Pancreas (tissue), 10 donors: ENCODE results near the gene FBXO10. TPM values are rescaled to one million over a fixed set of nuclear protein-coding genes. Genes with fewer than 3 reads are reported as not detected.

ENCODE experiments used
- ATAC-seq, 4 donors: fragments of 200-7000 bp; cut with Tn5 transposase; one replicate each; pipeline versions ENCODE4 v1.8.0 to v1.9.1; 2020; ENCODE audit warnings: mild to moderate bottlenecking in 4 of 4, moderate library complexity in 4 of 4
- DNase-seq, 6 donors: peaks; one replicate each; pipeline ENCODE4 v3.0.0-alpha.2; 2020
- FAIRE-seq: peaks from 2 replicates; lab custom pipeline; 2012; peaks lifted over from hg19 to GRCh38; lab: Jason Lieb, UNC
- H3K27ac ChIP-seq, 4 donors: fragments of 200-600 bp; sonication (generic); 1 replicate in 3 of 4; 2 replicates in 1 of 4; pipeline versions ENCODE4 v1.5.0 to v1.8.0; 2020
- H3K27me3 ChIP-seq, 4 donors: fragments of 200-600 bp; one replicate each; pipeline ENCODE4 v1.8.0; 2021
- H3K36me3 ChIP-seq, 3 donors: fragments of 200-600 bp; sonication (generic) in 1 of 3; one replicate each; pipeline versions ENCODE4 v1.5.0 to v1.8.0; 2020 to 2021
- H3K4me1 ChIP-seq, 3 donors: fragments of 200-600 bp; one replicate each; pipeline ENCODE4 v1.8.0; 2021
- H3K4me3 ChIP-seq, 4 donors: fragments of 200-600 bp; sonication (generic) in 2 of 4; one replicate each; pipeline versions ENCODE4 v1.5.0 to v1.8.0; 2020 to 2021
- H3K9me3 ChIP-seq, 4 donors: fragments of 200-600 bp; one replicate each; pipeline ENCODE4 v1.8.0; 2021
- WGBS, 2 donors: extraction: QIAGEN DNeasy Blood & Tissue Kit; methylation state at CpG; one replicate each; pipeline ENCODE4 v1.1.7; 2013; 5-methylcytosine and 5-hydroxymethylcytosine counted together
- intact Hi-C, 3 donors: fragments of 100-400 bp; cut with DNase I; formaldehyde crosslinking; loops; one replicate each; pipeline versions ENCODE4 v1.11.1 to v1.14.2; 2022
- polyA plus RNA-seq, 2 donors: library from polyadenylated mRNA; stranded (reverse); fragments of 200-250 nt; gene quantifications; one replicate each; pipeline ENCODE4 v1.2.3, GENCODE V29; 2013
- total RNA-seq, 6 donors: library from RNA; stranded (reverse); fragmentation: NEBNext Ultra II Directional in 4 of 6; extraction: Animal tissue kit (Norgen Biotek cat#: 25700) in 4 of 6; gene quantifications; one replicate each; pipeline versions ENCODE4 v1.2.1 to v1.2.4, GENCODE V29; 2021 to 2023
- TF ChIP-seq, protein P1 (sequence below), 4 donors: fragments of 200-600 bp; sonication (generic) in 3 of 4; IDR thresholded peaks; one replicate each; pipeline versions ENCODE4 v1.5.0 to v1.8.0; 2021; ENCODE audit warnings: antibody characterized with exemption in 4 of 4
- donor health status: healthy with polysubstance abuse.
- donor health status: DM: no; HTN: no; CAD: no; lungs with moderate emphysema.
- donor health status: DM: no; HTN: no; CAD: no.
- donor health status: control.
- donor health status: control.
- donor health status: Bipolar disorder and iron deficiency.
- donor health status: DM: yes; HTN: yes; CAD: no.
- donor health status: DM: no; HTN: no; CAD: no.
- donor health status: DM: no; HTN: no; CAD: no.
- donor health status: DM: yes; HTN: yes; CAD: no.

FBXO10 gene
- total and polyA plus RNA-seq, 8 donors: 3.9 to 7.9 (median 6.1) TPM

GRCh38 chr9:37466037-37466709, 110.0 kb downstream of the FBXO10 start:
- H3K4me1 ChIP-seq: peaks cover 14 to 20% (median 18%) of the 10 kb centered on the region in 3 donors
- TF ChIP-seq, protein P1, sequence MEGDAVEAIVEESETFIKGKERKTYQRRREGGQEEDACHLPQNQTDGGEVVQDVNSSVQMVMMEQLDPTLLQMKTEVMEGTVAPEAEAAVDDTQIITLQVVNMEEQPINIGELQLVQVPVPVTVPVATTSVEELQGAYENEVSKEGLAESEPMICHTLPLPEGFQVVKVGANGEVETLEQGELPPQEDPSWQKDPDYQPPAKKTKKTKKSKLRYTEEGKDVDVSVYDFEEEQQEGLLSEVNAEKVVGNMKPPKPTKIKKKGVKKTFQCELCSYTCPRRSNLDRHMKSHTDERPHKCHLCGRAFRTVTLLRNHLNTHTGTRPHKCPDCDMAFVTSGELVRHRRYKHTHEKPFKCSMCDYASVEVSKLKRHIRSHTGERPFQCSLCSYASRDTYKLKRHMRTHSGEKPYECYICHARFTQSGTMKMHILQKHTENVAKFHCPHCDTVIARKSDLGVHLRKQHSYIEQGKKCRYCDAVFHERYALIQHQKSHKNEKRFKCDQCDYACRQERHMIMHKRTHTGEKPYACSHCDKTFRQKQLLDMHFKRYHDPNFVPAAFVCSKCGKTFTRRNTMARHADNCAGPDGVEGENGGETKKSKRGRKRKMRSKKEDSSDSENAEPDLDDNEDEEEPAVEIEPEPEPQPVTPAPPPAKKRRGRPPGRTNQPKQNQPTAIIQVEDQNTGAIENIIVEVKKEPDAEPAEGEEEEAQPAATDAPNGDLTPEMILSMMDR (IDR thresholded peaks at IDR 0.05): no peak
- DNase-seq: peak; percentile 73 to 90 (median 80)
- FAIRE-seq: no peak
- peak overlapping the region; percentile 41 to 94 (median 52) for H3K4me3 ChIP-seq
- no peaks in the 10 kb centered on the region for H3K36me3 ChIP-seq
- 0 to 1% methylated on average over 47 of the region's 47 CpGs for WGBS, 2 donors
- intact Hi-C loops: no loop called here
- H3K9me3 ChIP-seq: no peaks in the 10 kb centered on the region
- peak overlapping the region; percentile 89 to 96 (median 92) for H3K27ac ChIP-seq
- peak; percentile 18 to 53 (median 34) for ATAC-seq
- H3K27me3 ChIP-seq: no peaks in the 10 kb centered on the region

DNA sequence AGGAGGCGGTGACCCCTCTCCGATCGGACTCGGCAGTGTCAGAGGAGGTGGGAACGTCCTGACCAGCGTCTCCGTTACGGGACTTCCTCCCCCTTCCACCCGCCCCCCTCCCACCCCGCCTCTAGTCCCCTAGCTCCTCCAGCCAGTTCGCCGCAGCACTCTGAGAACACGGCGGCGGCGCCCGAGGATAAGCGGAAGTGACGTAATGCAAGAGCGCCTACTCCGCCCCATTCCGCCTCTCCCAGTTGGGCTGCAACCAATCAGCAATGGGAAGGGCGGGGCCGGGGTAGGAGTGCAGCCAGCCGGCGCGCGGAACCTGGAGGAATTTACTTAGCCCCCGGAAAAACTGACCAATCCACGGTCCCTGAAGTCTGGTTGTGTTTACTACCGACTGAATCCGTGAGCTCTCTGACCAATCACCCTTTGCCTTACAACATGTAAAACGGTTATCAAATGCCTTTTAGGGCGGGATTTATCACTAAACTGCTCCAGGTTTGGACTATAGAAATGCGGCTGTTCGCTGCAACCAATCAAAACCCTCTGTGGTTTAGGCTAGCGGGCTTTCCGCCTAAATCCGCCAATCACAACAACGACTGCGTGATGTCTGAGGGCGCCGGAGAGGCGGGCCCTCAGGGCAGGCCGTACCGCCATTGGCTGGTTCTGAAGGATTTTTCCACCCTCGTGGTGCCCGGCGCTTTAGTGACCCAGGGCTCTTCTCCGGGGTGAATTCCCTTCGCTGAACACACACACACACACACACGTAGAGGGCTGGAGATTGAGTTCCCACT, 110.7 kb downstream of the FBXO10 start, which contains the start of gene ZBTB5:
Gene ZBTB5, minus strand, starts transcription at position 202 of the 788 bp plus-strand sequence. CDS start 22,899 bp downstream, outside the sequence.
- Histone ChIP-seq H3K4me1 (peaks cover 14 to 20% (median 18%) of the 10 kb centered on the region in 3 donors), H3K9me3 (no peaks in the 10 kb centered on the region), H3K27ac (peak within 1 kb of the TSS; percentile 89 to 96 (median 92)), H3K4me3 (peak within 1 kb of the TSS; percentile 62 to 94 (median 72)), H3K36me3 (no peaks in the 10 kb centered on the region), H3K27me3 (no peaks in the 10 kb centered on the region)
- 0 to 1% methylated on average over 52 of the region's 52 CpGs for WGBS, 2 donors
- ATAC-seq (peak; percentile 83 to 92 (median 86)), FAIRE-seq (peak; percentile 97), DNase-seq (peak; percentile 96 to 99 (median 98))
- intact Hi-C loops: no loop called here
- TF ChIP-seq, protein P1 (IDR thresholded peaks at IDR 0.05): no peak

- peak overlapping the region; percentile 89 to 96 (median 92) for H3K27ac ChIP-seq
- no peaks in the 10 kb centered on the region for H3K27me3 ChIP-seq
- FAIRE-seq (no peak), ATAC-seq (peak; percentile 35 to 58 (median 52)), DNase-seq (peak; percentile 69 to 88 (median 80))
- TF ChIP-seq, protein P1 (IDR thresholded peaks at IDR 0.05): no peak
- no peaks in the 10 kb centered on the region for H3K36me3 ChIP-seq
- intact Hi-C loops: no loop called here
- H3K4me1 ChIP-seq: peaks cover 14 to 20% (median 18%) of the 10 kb centered on the region in 3 donors
- H3K9me3 ChIP-seq: no peaks in the 10 kb centered on the region
- peak overlapping the region; percentile 62 to 94 (median 72) for H3K4me3 ChIP-seq
- 0% methylated on average over 43 to 47 of the region's 47 CpGs for WGBS, 2 donors
Observed at GRCh38 chr9:37464426-37465248, 111.5 kb downstream of the FBXO10 start.

- peak overlapping the region in 2 of 4 donors; percentile 90 to 96 for H3K27ac ChIP-seq
- H3K4me1 ChIP-seq: peaks cover 14 to 20% (median 18%) of the 10 kb centered on the region in 3 donors
- DNase-seq (no peak), FAIRE-seq (no peak), ATAC-seq (no peak)
- no peaks in the 10 kb centered on the region for H3K27me3 ChIP-seq
- WGBS, 2 donors: 12 to 17% methylated on average over 3 of the region's 3 CpGs
- H3K9me3 ChIP-seq: no peaks in the 10 kb centered on the region
- TF ChIP-seq, protein P1 (IDR thresholded peaks at IDR 0.05): no peak
- H3K4me3 ChIP-seq: peak overlapping the region; percentile 62 to 94 (median 72)
- intact Hi-C loops: no loop called here
- no peaks in the 10 kb centered on the region for H3K36me3 ChIP-seq
Observed at GRCh38 chr9:37464006-37464405, 112.2 kb downstream of the FBXO10 start.

Other genes with a start within 250 kb of the FBXO10 start
- 10 to 100 TPM; 36.2 to 50.2 (median 43.3) TPM for gene GRHPR, start 153.7 kb downstream of the FBXO10 start, total RNA-seq
- 10 to 100 TPM; 30.2 to 54.3 TPM for gene GRHPR, start 153.7 kb downstream of the FBXO10 start, polyA plus RNA-seq
- gene ZBTB5, start 110.9 kb downstream of the FBXO10 start, total RNA-seq: 1 to 10 TPM; 4.2 to 7.5 (median 4.8) TPM
- 1 to 10 TPM; 2.8 to 4.9 TPM for gene ZBTB5, start 110.9 kb downstream of the FBXO10 start, polyA plus RNA-seq
- gene POLR1E, start 90.4 kb downstream of the FBXO10 start, total RNA-seq: 10 to 100 TPM; 15.8 to 30.1 (median 21.3) TPM
- gene POLR1E, start 90.4 kb downstream of the FBXO10 start, polyA plus RNA-seq: 10 to 100 TPM; 11.9 to 12.8 TPM
- 10 to 100 TPM; 22.8 to 40.3 (median 33.9) TPM for gene TOMM5, start 16.2 kb upstream of the FBXO10 start, total RNA-seq
- gene TOMM5, start 16.2 kb upstream of the FBXO10 start, polyA plus RNA-seq: 10 to 100 TPM; 54.0 to 59.2 TPM
- under 1 TPM; 0.16 to 0.95 (median 0.45) TPM for gene FRMPD1, start 74.6 kb upstream of the FBXO10 start, total RNA-seq
- 1 to 10 TPM; 1.2 to 1.5 TPM for gene FRMPD1, start 74.6 kb upstream of the FBXO10 start, polyA plus RNA-seq
- gene TRMT10B, start 177.4 kb upstream of the FBXO10 start, total RNA-seq: 1 to 10 TPM; 4.0 to 7.3 (median 5.4) TPM
- gene TRMT10B, start 177.4 kb upstream of the FBXO10 start, polyA plus RNA-seq: 1 to 10 TPM; 6.5 to 8.8 TPM
- gene EXOSC3, start 208.7 kb upstream of the FBXO10 start, total RNA-seq: 10 to 100 TPM; 12.3 to 19.9 (median 14.7) TPM
- 10 to 100 TPM in 1 of 2 donors, 1 to 10 TPM in 1; 7.2 to 11.2 TPM for gene EXOSC3, start 208.7 kb upstream of the FBXO10 start, polyA plus RNA-seq
- 10 to 100 TPM; 14.2 to 19.6 (median 16.4) TPM for gene DCAF10, start 224.4 kb upstream of the FBXO10 start, total RNA-seq
- gene DCAF10, start 224.4 kb upstream of the FBXO10 start, polyA plus RNA-seq: 1 to 10 TPM; 3.9 to 6.6 TPM